Body of pancreas (tissue), 4 donors: ENCODE measurements around the gene MRC1. TPM values are rescaled to one million over a fixed set of nuclear protein-coding genes. Genes with fewer than 3 reads are reported as not detected.

Experiments
- ATAC-seq: fragments of 150-250 bp; one replicate; pipeline ENCODE4 v1.9.1; 2016
- DNase-seq, 4 donors: peaks; one replicate each; pipeline ENCODE4 v3.0.0-alpha.2; 2019
- H3K27ac ChIP-seq, 4 donors: fragments of 200-600 bp; sonication (generic); 1 replicate in 3 of 4; 2 replicates in 1 of 4; pipeline versions ENCODE4 v1.5.1 to v1.6.1; 2016 to 2019; ENCODE audit warnings: mild to moderate bottlenecking in 1 of 4, mixed read lengths in 1 of 4, moderate library complexity in 1 of 4
- H3K27me3 ChIP-seq, 2 donors: fragments of 200-600 bp; sonication (generic); one replicate each; pipeline ENCODE4 v1.6.0; 2016; ENCODE audit warnings: mild to moderate bottlenecking in 1 of 2
- H3K36me3 ChIP-seq, 2 donors: fragments of 200-600 bp; sonication (generic); replicated peaks in 1 of 2; 2 replicates each; pipeline ENCODE4 v1.5.1; 2016; ENCODE audit warnings: low read depth in 2 of 2; ENCODE audit not compliant: insufficient read depth in 1 of 2
- H3K4me1 ChIP-seq: fragments of 200-600 bp; sonication (generic); one replicate; pipeline ENCODE4 v1.6.0; 2016
- H3K4me3 ChIP-seq, 2 donors: fragments of 200-600 bp; sonication (generic); 1 replicate in 1 of 2; 2 replicates in 1 of 2; pipeline ENCODE4 v1.5.1; 2016 to 2019
- H3K9me3 ChIP-seq, 3 donors: fragments of 200-600 bp; sonication (generic); 1 replicate in 2 of 3; 2 replicates in 1 of 3; pipeline ENCODE4 v1.5.1; 2016
- POLR2A ChIP-seq, 3 donors: fragments of 450-650 bp; IDR thresholded peaks; one replicate each; pipeline ENCODE4 v1.6.1; 2016; ENCODE audit warnings: antibody characterized with exemption in 3 of 3, mild to moderate bottlenecking in 2 of 3
- WGBS, 2 donors: methylation state at CpG; one replicate each; pipeline ENCODE4 v1.1.5; 2017; 5-methylcytosine and 5-hydroxymethylcytosine counted together
- intact Hi-C: fragments of 100-400 bp; cut with DNase I; formaldehyde crosslinking; loops from one replicate; pipeline ENCODE4 v1.15.1; 2023
- microRNA counts, 2 donors: library from miRNA; unstranded; fragments of <30 nt; microRNA quantifications; one replicate each; lab custom pipeline; 2017
- microRNA-seq, 2 donors: library from miRNA; unstranded; fragments of <30 nt; microRNA quantifications; one replicate each; pipeline ENCODE4, GENCODE V29; 2016; ENCODE audit warnings: borderline number of aligned reads in 2 of 2, borderline replicate concordance in 2 of 2
- small RNA-seq: library from RNA; depleted of rRNA; stranded (forward); fragments of <200 nt; gene quantifications from one replicate; pipeline ENCODE3, GENCODE V24; 2016
- total RNA-seq, 2 donors: library from RNA; depleted of rRNA; stranded (reverse); fragments of >200 nt; gene quantifications; one replicate each; pipeline ENCODE4 v1.1.0, GENCODE V29; 2016
- TF ChIP-seq, protein P1 (sequence below), 7 experiments: fragments of 450-650 bp in 4 of 7; fragments of 200-600 bp in 3 of 7; sonication (generic) in 3 of 7; IDR thresholded peaks; one replicate each; pipeline ENCODE4 v1.5.1; 2016 to 2019; ENCODE audit warnings: antibody characterized with exemption in 7 of 7

The MRC1 gene
- total RNA-seq, 2 donors from 2014 or later, result 10.2 to 19.5 TPM

DNA sequence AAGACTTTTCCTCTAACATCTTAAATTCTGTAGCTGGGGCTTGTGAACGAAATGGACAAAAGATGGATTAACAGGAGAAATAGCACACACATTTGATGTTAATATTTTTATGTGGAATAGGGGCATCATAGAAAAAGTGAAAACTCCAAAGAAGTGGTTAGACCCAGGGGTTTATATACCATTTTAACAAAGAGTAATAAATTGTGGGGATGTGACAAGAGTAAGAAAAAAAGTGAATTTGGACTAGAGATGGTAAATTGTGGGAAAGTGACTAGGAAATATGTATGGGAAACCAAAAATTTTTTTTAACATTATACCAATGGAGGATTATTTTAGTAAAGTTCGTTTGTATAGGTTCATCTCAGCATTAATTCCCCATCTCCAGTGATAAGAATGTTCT lies 150.7 kb downstream of the MRC1 start:
- Histone ChIP-seq H3K4me3 (no peak overlapping the region), H3K9me3 (no peaks in the 10 kb centered on the region), H3K36me3 (no peaks in the 10 kb centered on the region), H3K4me1 (no peaks in the 10 kb centered on the region), H3K27ac (no peak overlapping the region), H3K27me3 (no peaks in the 10 kb centered on the region)
- WGBS, 2 donors, result 37 to 47% methylated on average over 2 of the region's 2 CpGs
- TF ChIP-seq, protein P1, sequence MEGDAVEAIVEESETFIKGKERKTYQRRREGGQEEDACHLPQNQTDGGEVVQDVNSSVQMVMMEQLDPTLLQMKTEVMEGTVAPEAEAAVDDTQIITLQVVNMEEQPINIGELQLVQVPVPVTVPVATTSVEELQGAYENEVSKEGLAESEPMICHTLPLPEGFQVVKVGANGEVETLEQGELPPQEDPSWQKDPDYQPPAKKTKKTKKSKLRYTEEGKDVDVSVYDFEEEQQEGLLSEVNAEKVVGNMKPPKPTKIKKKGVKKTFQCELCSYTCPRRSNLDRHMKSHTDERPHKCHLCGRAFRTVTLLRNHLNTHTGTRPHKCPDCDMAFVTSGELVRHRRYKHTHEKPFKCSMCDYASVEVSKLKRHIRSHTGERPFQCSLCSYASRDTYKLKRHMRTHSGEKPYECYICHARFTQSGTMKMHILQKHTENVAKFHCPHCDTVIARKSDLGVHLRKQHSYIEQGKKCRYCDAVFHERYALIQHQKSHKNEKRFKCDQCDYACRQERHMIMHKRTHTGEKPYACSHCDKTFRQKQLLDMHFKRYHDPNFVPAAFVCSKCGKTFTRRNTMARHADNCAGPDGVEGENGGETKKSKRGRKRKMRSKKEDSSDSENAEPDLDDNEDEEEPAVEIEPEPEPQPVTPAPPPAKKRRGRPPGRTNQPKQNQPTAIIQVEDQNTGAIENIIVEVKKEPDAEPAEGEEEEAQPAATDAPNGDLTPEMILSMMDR (IDR thresholded peaks at IDR 0.05), result no peak
- no peak for TF ChIP-seq POLR2A (IDR thresholded peaks at IDR 0.05)
- no peak for DNase-seq
- intact Hi-C loops, result no loop called here
- no peak for ATAC-seq

MicroRNA genes within 50 kb of the gene (microRNA counts, 767-probe panel; counts per million panel counts)
- microRNA hsa-miR-511 (lab: Ali Mortazavi, UCI), result 0 to 736 counts per million in 2 donors

Small RNA genes within 50 kb of the gene (microRNA-seq; reads per million reads assigned to microRNA genes)
- 1.3 to 12.6 reads per million in 2 donors for gene MIR511

Small RNA genes within 50 kb of the gene (small RNA-seq; reads per million reads assigned to genes)
- not detected for gene MIR511

Other genes starting within 250 kb of the MRC1 start
- gene HACD1, start 192.0 kb upstream of the MRC1 start, total RNA-seq, result 1 to 10 TPM; 1.0 to 4.9 TPM
- gene STAM, start 165.2 kb upstream of the MRC1 start, total RNA-seq, result 10 to 100 TPM in 1 of 2 donors, 1 to 10 TPM in 1; 7.3 to 15.5 TPM
- gene TMEM236, start 57.1 kb upstream of the MRC1 start, total RNA-seq, result under 1 TPM; 0.52 to 0.66 TPM
- not detected for gene SLC39A12, start 142.6 kb downstream of the MRC1 start, total RNA-seq